HEK293 (cell line): Measurements from ENCODE around the gene CYB5R4.

ENCODE experiments used
- CTCF ChIA-PET: fragments of 350-600 bp; formaldehyde crosslinking; extraction: SDS; loops from one replicate; lab custom pipeline; 2021; ENCODE audit warnings: antibody characterized with exemption; lab: Yijun Ruan, JAX
- POLR2A ChIA-PET: fragments of 300-600 bp; formaldehyde crosslinking; extraction: SDS; loops from one replicate; lab custom pipeline; 2020; ENCODE audit warnings: antibody characterized with exemption, inconsistent platforms; lab: Yijun Ruan, JAX
- H3K27ac ChIP-seq: fragments of 200-500 bp; sonication (Bioruptor generic); 2 replicates; pipeline ENCODE4 v1.5.1; 2014; ENCODE audit warnings: low read depth, low read length, control low read depth, inconsistent platforms; ENCODE audit errors: extremely low read depth
- H3K36me3 ChIP-seq, 2 experiments: fragments of 200-500 bp in 1 of 2; sonication (Bioruptor generic) in 1 of 2; 1 replicate in 1 of 2; 2 replicates in 1 of 2; pipeline ENCODE4 v1.5.1; 2014 to 2017; ENCODE audit warnings: inconsistent platforms in 2 of 2, low read length in 2 of 2; ENCODE audit not compliant: control insufficient read depth in 2 of 2, insufficient read depth in 1 of 2
- H3K4me1 ChIP-seq: fragments of 200-500 bp; sonication (Bioruptor generic); 2 replicates; pipeline ENCODE4 v1.5.1; 2014; ENCODE audit warnings: mild to moderate bottlenecking, low read length, inconsistent platforms; ENCODE audit not compliant: control insufficient read depth, insufficient read depth
- H3K4me3 ChIP-seq: 2 replicates; pipeline ENCODE4 v1.5.1; 2011; ENCODE audit warnings: low read depth, mild to moderate bottlenecking, control low read depth, low read length, moderate library complexity
- H3K9me3 ChIP-seq: fragments of 200-500 bp; sonication (Bioruptor generic); 2 replicates; pipeline ENCODE4 v1.5.1; 2014; ENCODE audit warnings: low read depth, low read length, inconsistent platforms; ENCODE audit not compliant: control insufficient read depth, insufficient read depth
- GLIS2 ChIP-seq: fragments of 450-650 bp; formaldehyde crosslinking; IDR thresholded peaks from 2 replicates; pipeline ENCODE4 v1.5.1; 2016; ENCODE audit warnings: missing biosample characterization, missing genetic modification characterization
- KLF16 ChIP-seq: fragments of 450-650 bp; formaldehyde crosslinking; IDR thresholded peaks from 2 replicates; pipeline ENCODE4 v1.5.1; 2017; ENCODE audit warnings: missing biosample characterization, missing genetic modification characterization
- PRDM1 ChIP-seq: fragments of 450-650 bp; formaldehyde crosslinking; IDR thresholded peaks from 2 replicates; pipeline ENCODE4; 2016; ENCODE audit warnings: missing biosample characterization, missing genetic modification characterization
- ZBTB20 ChIP-seq: fragments of 450-650 bp; formaldehyde crosslinking; IDR thresholded peaks from 2 replicates; pipeline ENCODE4 v1.5.1; 2016; ENCODE audit warnings: missing biosample characterization, missing genetic modification characterization
- ZBTB7A ChIP-seq: fragments of 450-650 bp; formaldehyde crosslinking; IDR thresholded peaks from 2 replicates; pipeline ENCODE4 v1.5.1; 2016; ENCODE audit warnings: low read depth, missing biosample characterization, missing genetic modification characterization
- ZNF16 ChIP-seq: fragments of 450-650 bp; formaldehyde crosslinking; IDR thresholded peaks from 2 replicates; pipeline ENCODE4 v1.5.1; 2016; ENCODE audit warnings: low read depth, missing biosample characterization, missing genetic modification characterization
- ZNF174 ChIP-seq: fragments of 450-650 bp; formaldehyde crosslinking; IDR thresholded peaks from 2 replicates; pipeline ENCODE4 v1.5.0; 2017; ENCODE audit warnings: missing biosample characterization, mild to moderate bottlenecking, missing genetic modification characterization
- ZNF221 ChIP-seq: fragments of 450-650 bp; formaldehyde crosslinking; IDR thresholded peaks from 2 replicates; pipeline ENCODE4 v1.5.1; 2017; ENCODE audit warnings: missing biosample characterization, missing genetic modification characterization, borderline replicate concordance
- ZNF274 ChIP-seq, 2 experiments: fragments of 200-500 bp in 1 of 2; fragments of 450-650 bp in 1 of 2; sonication (Bioruptor generic) in 1 of 2; formaldehyde crosslinking in 1 of 2; IDR thresholded peaks; 2 replicates each; pipeline versions ENCODE4 v1.5.1 to v1.6.1; 2014 to 2016; ENCODE audit warnings: borderline replicate concordance in 1 of 2, inconsistent platforms in 1 of 2, low read length in 1 of 2, missing biosample characterization in 1 of 2, missing genetic modification characterization in 1 of 2
- ZNF311 ChIP-seq: fragments of 450-650 bp; formaldehyde crosslinking; IDR thresholded peaks from 2 replicates; pipeline ENCODE4 v1.5.1; 2017; ENCODE audit warnings: missing biosample characterization, missing genetic modification characterization, borderline replicate concordance
- ZNF510 ChIP-seq: fragments of 450-650 bp; formaldehyde crosslinking; IDR thresholded peaks from 2 replicates; pipeline ENCODE4 v1.5.1; 2018; ENCODE audit warnings: mild to moderate bottlenecking, missing genetic modification characterization, missing biosample characterization; ENCODE audit not compliant: insufficient replicate concordance
- ZNF585B ChIP-seq: fragments of 450-650 bp; formaldehyde crosslinking; IDR thresholded peaks from 2 replicates; pipeline ENCODE4 v1.5.1; 2016; ENCODE audit warnings: missing biosample characterization, missing genetic modification characterization
- ZNF610 ChIP-seq: fragments of 450-650 bp; formaldehyde crosslinking; IDR thresholded peaks from 2 replicates; pipeline ENCODE4 v1.5.1; 2016; ENCODE audit warnings: missing biosample characterization, missing genetic modification characterization, borderline replicate concordance
- ZNF621 ChIP-seq: fragments of 450-650 bp; formaldehyde crosslinking; IDR thresholded peaks from 2 replicates; pipeline ENCODE4 v1.5.1; 2017; ENCODE audit warnings: missing biosample characterization, missing genetic modification characterization
- TF ChIP-seq, protein P1 (sequence below): fragments of 450-650 bp; formaldehyde crosslinking; conservative IDR thresholded peaks from 2 replicates; pipeline ENCODE4 v1.5.1; 2016; ENCODE audit warnings: low read depth, missing biosample characterization, missing genetic modification characterization
- TF ChIP-seq, protein P2 (sequence below): fragments of 450-650 bp; IDR thresholded peaks from 2 replicates; pipeline ENCODE4 v1.5.1; 2018; ENCODE audit warnings: missing biosample characterization, mild to moderate bottlenecking, missing genetic modification characterization
- TF ChIP-seq, protein P3 (sequence below): fragments of 450-650 bp; formaldehyde crosslinking; IDR thresholded peaks from 2 replicates; pipeline ENCODE4 v1.5.1; 2016; ENCODE audit warnings: missing biosample characterization, missing genetic modification characterization
- TF ChIP-seq, protein P4 (sequence below): fragments of 450-650 bp; formaldehyde crosslinking; IDR thresholded peaks from 2 replicates; pipeline ENCODE4 v1.5.1; 2016; ENCODE audit warnings: missing biosample characterization, missing genetic modification characterization
- TF ChIP-seq, protein P5 (sequence below): fragments of 450-650 bp; formaldehyde crosslinking; IDR thresholded peaks from 2 replicates; pipeline ENCODE4 v1.5.1; 2016; ENCODE audit warnings: missing biosample characterization, missing genetic modification characterization
- TF ChIP-seq, protein P6 (sequence below): fragments of 450-650 bp; formaldehyde crosslinking; IDR thresholded peaks from 2 replicates; pipeline ENCODE4 v1.5.1; 2016; ENCODE audit warnings: missing biosample characterization, missing genetic modification characterization

CYB5R4 gene

DNA sequence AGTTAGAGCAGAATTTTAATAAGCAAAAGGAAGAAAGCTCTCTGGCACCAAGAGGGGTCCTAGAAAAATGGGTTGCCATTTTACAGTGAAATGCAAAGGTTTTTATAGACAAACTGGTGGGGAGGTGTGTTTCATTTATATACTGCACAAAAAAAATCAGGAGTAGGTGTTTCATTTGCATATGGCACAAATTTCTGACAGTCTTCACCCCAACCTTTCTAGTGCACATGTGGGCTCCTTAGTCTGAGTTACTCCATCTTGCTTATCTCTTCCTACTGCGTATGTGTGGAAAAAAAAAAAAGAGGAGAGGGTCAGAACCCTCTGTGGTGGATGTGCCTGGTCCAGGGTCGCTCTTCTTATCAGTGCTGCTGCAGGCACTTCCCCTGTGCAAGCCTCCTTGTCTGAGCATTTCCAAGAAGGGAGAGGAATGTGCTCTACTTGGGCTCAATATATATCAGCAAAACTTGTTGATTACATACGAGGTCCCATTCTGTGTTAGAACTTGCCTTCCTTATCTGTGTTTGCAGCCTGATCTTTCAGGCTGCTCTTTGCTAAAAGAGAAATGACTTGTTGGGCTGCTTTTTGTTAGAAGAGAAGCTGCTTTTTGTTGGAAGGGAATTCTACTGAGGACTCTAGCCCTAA lies 115.0 kb downstream of the CYB5R4 start (continued):
- TF ChIP-seq ZNF610 (tag by site-specific recombination), result no peak
- TF ChIP-seq ZBTB7A (tag by site-specific recombination), result no peak
- TF ChIP-seq, protein P1, sequence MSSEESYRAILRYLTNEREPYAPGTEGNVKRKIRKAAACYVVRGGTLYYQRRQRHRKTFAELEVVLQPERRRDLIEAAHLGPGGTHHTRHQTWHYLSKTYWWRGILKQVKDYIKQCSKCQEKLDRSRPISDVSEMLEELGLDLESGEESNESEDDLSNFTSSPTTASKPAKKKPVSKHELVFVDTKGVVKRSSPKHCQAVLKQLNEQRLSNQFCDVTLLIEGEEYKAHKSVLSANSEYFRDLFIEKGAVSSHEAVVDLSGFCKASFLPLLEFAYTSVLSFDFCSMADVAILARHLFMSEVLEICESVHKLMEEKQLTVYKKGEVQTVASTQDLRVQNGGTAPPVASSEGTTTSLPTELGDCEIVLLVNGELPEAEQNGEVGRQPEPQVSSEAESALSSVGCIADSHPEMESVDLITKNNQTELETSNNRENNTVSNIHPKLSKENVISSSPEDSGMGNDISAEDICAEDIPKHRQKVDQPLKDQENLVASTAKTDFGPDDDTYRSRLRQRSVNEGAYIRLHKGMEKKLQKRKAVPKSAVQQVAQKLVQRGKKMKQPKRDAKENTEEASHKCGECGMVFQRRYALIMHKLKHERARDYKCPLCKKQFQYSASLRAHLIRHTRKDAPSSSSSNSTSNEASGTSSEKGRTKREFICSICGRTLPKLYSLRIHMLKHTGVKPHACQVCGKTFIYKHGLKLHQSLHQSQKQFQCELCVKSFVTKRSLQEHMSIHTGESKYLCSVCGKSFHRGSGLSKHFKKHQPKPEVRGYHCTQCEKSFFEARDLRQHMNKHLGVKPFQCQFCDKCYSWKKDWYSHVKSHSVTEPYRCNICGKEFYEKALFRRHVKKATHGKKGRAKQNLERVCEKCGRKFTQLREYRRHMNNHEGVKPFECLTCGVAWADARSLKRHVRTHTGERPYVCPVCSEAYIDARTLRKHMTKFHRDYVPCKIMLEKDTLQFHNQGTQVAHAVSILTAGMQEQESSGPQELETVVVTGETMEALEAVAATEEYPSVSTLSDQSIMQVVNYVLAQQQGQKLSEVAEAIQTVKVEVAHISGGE (tag by site-specific recombination), result no peak
- TF ChIP-seq, protein P2, sequence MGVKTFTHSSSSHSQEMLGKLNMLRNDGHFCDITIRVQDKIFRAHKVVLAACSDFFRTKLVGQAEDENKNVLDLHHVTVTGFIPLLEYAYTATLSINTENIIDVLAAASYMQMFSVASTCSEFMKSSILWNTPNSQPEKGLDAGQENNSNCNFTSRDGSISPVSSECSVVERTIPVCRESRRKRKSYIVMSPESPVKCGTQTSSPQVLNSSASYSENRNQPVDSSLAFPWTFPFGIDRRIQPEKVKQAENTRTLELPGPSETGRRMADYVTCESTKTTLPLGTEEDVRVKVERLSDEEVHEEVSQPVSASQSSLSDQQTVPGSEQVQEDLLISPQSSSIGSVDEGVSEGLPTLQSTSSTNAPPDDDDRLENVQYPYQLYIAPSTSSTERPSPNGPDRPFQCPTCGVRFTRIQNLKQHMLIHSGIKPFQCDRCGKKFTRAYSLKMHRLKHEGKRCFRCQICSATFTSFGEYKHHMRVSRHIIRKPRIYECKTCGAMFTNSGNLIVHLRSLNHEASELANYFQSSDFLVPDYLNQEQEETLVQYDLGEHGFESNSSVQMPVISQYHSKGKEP (tag by site-specific recombination), result no peak
- TF ChIP-seq, protein P3, sequence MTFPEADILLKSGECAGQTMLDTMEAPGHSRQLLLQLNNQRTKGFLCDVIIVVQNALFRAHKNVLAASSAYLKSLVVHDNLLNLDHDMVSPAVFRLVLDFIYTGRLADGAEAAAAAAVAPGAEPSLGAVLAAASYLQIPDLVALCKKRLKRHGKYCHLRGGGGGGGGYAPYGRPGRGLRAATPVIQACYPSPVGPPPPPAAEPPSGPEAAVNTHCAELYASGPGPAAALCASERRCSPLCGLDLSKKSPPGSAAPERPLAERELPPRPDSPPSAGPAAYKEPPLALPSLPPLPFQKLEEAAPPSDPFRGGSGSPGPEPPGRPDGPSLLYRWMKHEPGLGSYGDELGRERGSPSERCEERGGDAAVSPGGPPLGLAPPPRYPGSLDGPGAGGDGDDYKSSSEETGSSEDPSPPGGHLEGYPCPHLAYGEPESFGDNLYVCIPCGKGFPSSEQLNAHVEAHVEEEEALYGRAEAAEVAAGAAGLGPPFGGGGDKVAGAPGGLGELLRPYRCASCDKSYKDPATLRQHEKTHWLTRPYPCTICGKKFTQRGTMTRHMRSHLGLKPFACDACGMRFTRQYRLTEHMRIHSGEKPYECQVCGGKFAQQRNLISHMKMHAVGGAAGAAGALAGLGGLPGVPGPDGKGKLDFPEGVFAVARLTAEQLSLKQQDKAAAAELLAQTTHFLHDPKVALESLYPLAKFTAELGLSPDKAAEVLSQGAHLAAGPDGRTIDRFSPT (tag by site-specific recombination), result no peak
- TF ChIP-seq ZNF16 (tag by site-specific recombination), result no peak
- no peak for TF ChIP-seq KLF16 (tag by site-specific recombination)
- no peak for TF ChIP-seq ZNF174 (tag by site-specific recombination)
- TF ChIP-seq, all 188 proteins: peak for 0

DNA sequence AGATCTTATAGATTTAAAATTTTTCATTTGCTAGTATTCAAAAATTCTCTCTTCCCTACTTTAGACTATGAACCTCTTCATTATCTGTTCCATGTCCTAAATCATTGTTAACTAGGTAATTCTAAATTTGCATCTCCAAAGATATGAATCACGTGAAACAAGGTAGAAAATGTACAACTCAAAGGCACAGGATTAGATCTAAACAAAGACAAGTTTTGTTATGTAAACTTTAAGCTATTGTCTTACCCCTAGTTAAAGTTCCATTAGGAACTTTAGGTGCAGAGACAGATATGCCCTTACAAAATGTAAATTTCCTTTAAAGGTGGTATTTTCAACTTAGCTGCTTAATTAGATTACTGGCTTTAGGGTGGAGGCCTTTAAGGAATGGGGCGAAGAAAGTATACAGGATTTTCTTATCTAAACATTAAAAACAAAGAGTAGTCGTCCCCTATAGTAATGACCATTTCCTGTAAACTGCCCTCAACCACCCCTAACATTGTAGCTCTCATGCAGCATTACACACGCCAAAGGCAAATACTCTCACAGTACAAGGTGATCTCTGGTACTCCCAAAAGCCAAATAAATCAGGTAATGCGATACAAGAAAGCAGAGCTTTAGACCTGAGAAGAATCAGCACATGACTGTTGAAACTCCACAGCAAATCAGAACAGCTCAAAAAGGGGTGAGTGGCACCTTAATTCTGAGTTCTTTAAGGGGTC lies 116.7 kb downstream of the CYB5R4 start:
- no peaks in the 10 kb centered on the region for H3K9me3 ChIP-seq
- ChIA-PET CTCF (interaction anchor here (0.6 to 1.5 kb wide), 2 partner anchors 60 to 440 kb away, joined by 3 read pairs; no protein-coding TSS in a partner anchor), POLR2A (no interaction called here)
- no peak overlapping the region for H3K27ac ChIP-seq
- H3K36me3 ChIP-seq, result no peaks in the 10 kb centered on the region
- no peaks in the 10 kb centered on the region for H3K4me1 ChIP-seq
- H3K4me3 ChIP-seq, result no peak overlapping the region
- no peak for TF ChIP-seq PRDM1 (tag by site-specific recombination)
- no peak for TF ChIP-seq ZBTB20 (tag by site-specific recombination)
- TF ChIP-seq ZNF585B (tag by site-specific recombination), result no peak
- TF ChIP-seq GLIS2 (tag by site-specific recombination), result no peak
- TF ChIP-seq, protein P4, sequence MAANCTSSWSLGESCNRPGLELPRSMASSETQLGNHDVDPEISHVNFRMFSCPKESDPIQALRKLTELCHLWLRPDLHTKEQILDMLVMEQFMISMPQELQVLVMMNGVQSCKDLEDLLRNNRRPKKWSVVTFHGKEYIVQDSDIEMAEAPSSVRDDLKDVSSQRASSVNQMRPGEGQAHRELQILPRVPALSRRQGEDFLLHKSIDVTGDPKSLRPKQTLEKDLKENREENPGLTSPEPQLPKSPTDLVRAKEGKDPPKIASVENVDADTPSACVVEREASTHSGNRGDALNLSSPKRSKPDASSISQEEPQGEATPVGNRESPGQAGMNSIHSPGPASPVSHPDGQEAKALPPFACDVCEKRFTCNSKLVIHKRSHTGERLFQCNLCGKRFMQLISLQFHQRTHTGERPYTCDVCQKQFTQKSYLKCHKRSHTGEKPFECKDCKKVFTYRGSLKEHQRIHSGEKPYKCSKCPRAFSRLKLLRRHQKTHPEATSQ, result no peak
- TF ChIP-seq ZNF311, result no peak
- TF ChIP-seq, protein P5, sequence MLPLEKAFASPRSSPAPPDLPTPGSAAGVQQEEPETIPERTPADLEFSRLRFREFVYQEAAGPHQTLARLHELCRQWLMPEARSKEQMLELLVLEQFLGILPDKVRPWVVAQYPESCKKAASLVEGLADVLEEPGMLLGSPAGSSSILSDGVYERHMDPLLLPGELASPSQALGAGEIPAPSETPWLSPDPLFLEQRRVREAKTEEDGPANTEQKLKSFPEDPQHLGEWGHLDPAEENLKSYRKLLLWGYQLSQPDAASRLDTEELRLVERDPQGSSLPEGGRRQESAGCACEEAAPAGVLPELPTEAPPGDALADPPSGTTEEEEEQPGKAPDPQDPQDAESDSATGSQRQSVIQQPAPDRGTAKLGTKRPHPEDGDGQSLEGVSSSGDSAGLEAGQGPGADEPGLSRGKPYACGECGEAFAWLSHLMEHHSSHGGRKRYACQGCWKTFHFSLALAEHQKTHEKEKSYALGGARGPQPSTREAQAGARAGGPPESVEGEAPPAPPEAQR, result no peak
- TF ChIP-seq, protein P2 (tag by site-specific recombination), result no peak
- TF ChIP-seq ZNF221 (tag by site-specific recombination), result no peak
- no peak for TF ChIP-seq ZNF621 (tag by site-specific recombination)
- TF ChIP-seq ZNF174 (tag by site-specific recombination), result no peak
- TF ChIP-seq ZNF510 (tag by site-specific recombination), result no peak
- TF ChIP-seq, protein P6, sequence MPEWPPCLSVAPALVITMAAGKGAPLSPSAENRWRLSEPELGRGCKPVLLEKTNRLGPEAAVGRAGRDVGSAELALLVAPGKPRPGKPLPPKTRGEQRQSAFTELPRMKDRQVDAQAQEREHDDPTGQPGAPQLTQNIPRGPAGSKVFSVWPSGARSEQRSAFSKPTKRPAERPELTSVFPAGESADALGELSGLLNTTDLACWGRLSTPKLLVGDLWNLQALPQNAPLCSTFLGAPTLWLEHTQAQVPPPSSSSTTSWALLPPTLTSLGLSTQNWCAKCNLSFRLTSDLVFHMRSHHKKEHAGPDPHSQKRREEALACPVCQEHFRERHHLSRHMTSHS (tag by site-specific recombination), result no peak
- no peak for TF ChIP-seq ZNF274 (IDR thresholded peaks at IDR 0.05; ENCODE audit: low read length)
- TF ChIP-seq ZNF274 (tag by site-specific recombination; IDR thresholded peaks at IDR 0.05; ENCODE audit: borderline replicate concordance), result no peak
